SKM-1 treated with dmso at 0.1 percent for 144 hours (cell line): ENCODE measurements around the gene FAM47A.

ENCODE experiments used
- DNase-seq: peaks from one replicate; lab custom pipeline; 2025; ENCODE audit not compliant: unreplicated experiment; lab: John Stamatoyannopoulos, UW

The FAM47A gene

DNA sequence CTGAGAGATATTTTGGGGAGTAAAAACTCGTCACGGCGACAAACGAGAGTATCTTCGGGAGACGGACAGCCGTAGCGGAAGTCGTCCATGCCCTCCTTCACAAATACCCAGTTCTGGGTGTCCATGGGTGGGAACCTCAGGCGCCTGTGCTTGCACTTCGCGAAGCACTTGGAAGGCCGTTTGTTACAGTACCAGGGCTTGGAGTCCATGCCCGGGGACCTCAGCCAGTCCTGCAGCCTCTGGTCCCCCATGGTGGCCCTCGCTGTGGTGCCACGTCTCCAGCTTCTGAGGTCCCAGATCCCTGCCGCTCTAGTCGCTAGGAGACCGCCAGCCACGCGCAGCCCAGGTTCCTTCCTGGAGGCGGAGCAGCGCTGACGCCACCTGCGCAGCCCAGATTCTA, at the start of gene FAM47A:
FAM47A (minus strand) TSS at position 287 of the 400 bp plus-strand sequence; CDS start at position 251, 36 bp downstream.
- no peak for DNase-seq

DNA sequence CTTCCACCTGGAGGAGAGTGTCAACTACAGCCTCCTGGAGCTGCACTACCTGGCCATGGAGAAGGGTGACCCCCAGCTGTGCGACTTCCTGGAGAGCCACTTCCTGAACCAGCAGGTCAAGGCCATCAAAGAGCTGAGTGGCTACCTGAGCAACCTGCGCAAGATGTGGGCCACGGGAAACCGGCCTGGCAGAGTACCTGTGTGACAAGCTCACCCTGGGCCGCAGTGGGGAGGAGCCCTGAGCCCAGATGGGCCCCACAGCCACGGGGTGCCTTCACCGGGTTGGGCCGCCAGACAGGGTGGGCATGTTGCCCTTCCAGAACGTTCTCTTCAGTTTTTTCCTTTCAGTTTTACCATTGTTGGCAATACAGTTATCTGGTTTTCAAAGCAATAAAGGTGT, 15.2 kb upstream of the FAM47A start:
- no peak for DNase-seq

DNA sequence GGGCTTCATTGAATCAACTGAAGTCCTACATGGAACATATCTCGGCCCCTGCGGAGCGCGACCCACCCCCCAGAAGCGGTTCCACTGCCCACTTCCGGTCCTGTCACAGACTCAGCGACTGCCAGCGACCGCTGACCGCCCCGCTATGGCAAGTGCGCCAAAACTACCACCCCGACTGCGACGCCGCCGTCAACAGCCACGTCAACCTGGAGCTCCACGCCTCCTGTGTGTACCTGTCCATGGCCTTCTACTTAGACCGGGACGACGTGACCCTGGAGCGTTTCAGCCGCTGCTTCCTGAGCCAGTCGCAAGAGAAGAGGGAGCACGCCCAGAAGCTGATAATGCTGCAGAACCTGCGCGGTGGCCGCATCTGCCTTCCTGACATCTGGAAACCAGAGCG, 14.8 kb upstream of the FAM47A start:
- no peak for DNase-seq

DNA sequence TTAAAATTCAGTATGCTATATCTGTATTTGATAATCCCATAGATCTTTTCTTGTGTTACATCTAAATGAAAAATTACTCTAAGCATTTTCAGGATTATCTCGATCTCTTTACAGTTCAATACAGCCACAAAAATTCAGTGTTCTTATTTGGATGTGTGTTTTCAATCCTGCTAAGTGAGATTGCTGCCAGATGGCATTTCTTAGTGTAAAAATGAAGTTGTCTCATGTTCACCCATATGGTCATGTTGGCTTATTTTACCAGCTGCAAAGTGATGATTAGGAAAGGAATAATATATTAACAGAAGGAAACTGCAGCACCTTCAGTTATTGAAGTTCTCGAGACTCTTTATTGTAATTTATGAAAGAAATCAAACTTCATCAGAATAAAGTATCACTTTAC, 12.1 kb upstream of the FAM47A start:
- DNase-seq, result no peak

DNA sequence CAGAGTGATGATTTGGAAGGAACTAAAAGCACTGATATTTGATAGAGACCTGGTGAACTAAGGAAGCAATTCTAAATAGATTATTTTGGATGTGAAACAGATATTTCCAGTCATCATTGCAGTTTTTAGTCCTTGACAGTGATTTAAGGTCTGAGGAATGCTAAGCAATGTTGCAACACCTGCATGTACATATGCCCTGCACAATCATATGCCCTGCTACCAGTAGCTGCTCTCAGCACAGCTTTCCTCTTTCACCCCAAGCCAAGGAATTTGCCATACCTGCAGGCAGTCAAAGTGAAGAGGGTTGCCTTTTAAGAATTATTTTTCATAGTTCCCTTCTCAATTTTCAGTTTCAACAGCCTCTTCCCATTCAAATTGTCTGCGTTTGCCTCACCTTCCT, 8.7 kb upstream of the FAM47A start:
- no peak for DNase-seq

DNA sequence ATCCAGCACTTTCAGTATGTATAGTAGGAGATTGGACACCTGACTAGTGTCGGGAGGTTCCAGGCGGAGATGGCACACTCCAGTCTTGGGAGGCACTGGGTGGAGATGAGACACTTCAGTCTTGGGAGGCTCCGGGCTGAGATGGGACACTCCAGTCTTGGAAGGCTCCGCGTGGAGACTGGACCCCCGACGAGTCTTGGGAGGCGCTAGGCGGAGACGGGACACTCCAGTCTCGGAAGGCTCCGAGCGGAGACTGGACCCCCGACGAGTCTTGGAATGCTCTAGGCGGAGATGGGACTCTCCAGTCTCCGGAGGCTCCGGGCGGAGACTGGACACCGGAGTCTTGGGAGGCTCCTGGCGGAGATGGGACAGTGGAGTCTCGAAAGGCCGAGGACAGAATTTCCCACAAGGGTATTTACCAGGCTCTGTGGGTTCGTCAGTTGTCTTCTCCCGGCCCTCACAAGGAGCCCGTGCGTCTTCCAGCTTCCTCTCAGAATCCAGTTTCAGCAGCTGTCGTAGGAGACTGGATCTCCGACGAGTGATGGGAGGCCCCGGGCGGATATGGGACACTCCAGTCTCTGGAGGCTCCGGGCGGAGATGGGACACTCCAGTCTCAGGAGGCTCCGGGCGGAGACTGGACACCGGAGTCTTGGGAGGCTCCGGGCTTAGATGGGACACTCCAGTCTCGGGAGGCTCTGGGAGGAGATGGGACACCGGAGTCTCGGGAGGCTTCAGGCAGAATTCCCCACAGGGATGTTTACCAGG, 952 bp downstream of the FAM47A start:
- DNase-seq, result no peak

DNA sequence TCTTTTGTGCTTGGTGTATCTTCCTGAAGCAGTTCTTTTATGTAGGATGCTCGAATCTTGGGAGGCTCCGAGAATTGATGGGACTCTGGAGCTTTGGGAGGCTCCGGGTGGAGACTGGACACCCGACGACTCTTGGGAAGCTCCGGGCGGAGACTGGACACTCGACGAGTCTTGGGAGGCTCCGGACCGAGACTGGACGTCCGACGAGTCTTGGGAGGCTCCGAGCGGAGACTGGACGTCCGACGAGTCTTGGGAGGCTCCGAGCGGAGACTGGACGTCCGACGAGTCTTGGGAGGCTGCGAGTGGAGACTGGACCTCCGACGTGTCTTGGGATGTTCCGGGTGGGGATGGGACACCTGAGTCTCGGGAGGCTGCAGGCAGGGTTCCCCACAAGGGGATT, 1.6 kb downstream of the FAM47A start:
- no peak for DNase-seq

DNA sequence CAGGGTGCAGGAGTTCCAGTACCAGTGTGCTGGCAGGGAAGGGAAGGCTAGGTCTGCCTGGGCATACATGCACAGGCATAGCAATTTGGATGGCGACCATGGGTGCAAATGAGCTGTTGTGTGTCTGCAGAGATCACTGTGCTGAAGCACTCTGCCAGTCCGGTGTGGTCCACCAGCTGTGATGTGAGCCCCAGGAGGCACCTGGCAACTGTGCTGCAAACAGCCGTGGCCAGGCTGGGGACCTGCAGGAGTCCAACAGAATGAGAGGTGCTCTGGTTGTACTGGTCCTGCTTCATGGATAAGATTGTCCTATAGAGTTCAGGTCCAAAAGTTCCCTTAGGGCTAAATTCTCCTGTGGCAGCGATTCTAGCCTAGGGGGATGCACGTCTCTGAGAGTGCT, 6.1 kb downstream of the FAM47A start:
- DNase-seq, result no peak

DNA sequence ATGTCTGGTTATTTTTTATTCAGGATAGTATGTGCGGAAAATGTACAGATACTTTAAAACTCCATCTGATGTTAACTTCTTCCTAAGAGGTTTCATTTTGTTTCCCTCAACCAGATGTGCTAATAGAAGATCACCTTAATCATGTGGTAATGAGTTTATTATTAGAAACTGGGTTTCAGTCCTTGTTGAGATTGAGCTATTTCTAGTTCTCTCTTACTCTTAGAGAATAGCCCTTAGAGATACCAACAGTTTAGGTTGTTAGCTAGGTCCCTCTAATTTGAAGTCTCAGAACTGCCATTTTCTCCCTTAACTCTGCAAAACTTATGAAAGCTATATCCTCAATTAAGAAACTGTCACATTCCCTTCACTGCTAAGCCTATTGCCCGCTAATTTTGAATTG, 13.0 kb downstream of the FAM47A start:
- no peak for DNase-seq

DNA sequence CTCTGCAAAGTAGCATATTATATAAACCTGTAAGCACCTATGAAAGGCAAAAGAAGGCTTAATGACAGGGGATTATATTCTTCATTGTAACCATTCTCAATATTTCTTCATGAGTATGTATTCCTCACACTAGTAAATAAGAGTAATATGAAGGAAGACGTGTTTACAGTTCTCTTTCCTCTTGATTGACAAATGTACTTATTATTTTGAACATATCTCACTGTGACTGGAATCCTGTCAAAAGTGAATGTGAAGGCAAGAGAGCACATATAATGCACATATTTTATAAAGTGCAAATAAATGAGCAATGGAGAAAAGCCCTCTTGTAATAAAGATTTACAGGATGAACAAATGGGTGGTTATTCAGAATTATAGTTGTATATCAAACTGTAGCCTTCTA, 19.7 kb downstream of the FAM47A start:
- no peak for DNase-seq
